H1 (cell line): Measurements from ENCODE around the gene TGM1. TPM values are rescaled to one million over a fixed set of nuclear protein-coding genes. Genes with fewer than 3 reads are reported as not detected.

ENCODE experiments used
- CTCF ChIA-PET: fragments of 300-600 bp; sonication (Branson Sonifier 250); formaldehyde crosslinking; loops from one replicate; lab custom pipeline; 2021; ENCODE audit not compliant: partially characterized antibody; lab: Charles Lee
- POLR2A ChIA-PET: fragments of 300-600 bp; sonication (Branson Sonifier 250); formaldehyde crosslinking; loops from one replicate; lab custom pipeline; 2021; ENCODE audit warnings: inconsistent platforms; ENCODE audit not compliant: partially characterized antibody; lab: Charles Lee
- DNase-seq, 2 experiments: peaks; one replicate each; pipeline versions ENCODE4 v3.0.0 to v3.0.0-alpha.2; 2010 to 2022; ENCODE audit warnings: low spot score in 2 of 2, low read depth in 1 of 2, mixed read lengths in 1 of 2
- FAIRE-seq: peaks from 2 replicates; lab custom pipeline; 2011; peaks lifted over from hg19 to GRCh38; lab: Jason Lieb, UNC
- H2AFZ ChIP-seq: 2 replicates; pipeline ENCODE4 v1.8.1; 2012; ENCODE audit warnings: low read length, inconsistent platforms
- H2AK5ac ChIP-seq: 2 replicates; pipeline ENCODE4 v1.6.1; 2013; ENCODE audit warnings: low read depth, low read length
- H2BK120ac ChIP-seq: replicated peaks from 2 replicates; pipeline ENCODE3; 2013; ENCODE audit warnings: low read depth, low read length, inconsistent platforms
- H2BK12ac ChIP-seq: 2 replicates; pipeline ENCODE4 v1.6.1; 2013; ENCODE audit warnings: low read depth, low read length
- H2BK15ac ChIP-seq: 2 replicates; pipeline ENCODE4 v1.6.1; 2013; ENCODE audit warnings: low read length
- H2BK20ac ChIP-seq: 2 replicates; pipeline ENCODE4 v1.6.1; 2013; ENCODE audit warnings: low read length
- H2BK5ac ChIP-seq: 2 replicates; pipeline ENCODE4 v1.6.1; 2013; ENCODE audit warnings: low read depth, low read length
- H3K14ac ChIP-seq: 2 replicates; pipeline ENCODE4 v1.6.1; 2013; ENCODE audit warnings: inconsistent platforms; ENCODE audit not compliant: insufficient read length
- H3K18ac ChIP-seq: 2 replicates; pipeline ENCODE4 v1.6.1; 2013; ENCODE audit warnings: low read length; ENCODE audit errors: extremely low read depth
- H3K23ac ChIP-seq: 2 replicates; pipeline ENCODE4 v1.6.1; 2013; ENCODE audit warnings: inconsistent platforms; ENCODE audit not compliant: insufficient read length
- H3K23me2 ChIP-seq: 2 replicates; pipeline ENCODE4 v1.6.1; 2013; ENCODE audit warnings: low read depth, low read length
- H3K27ac ChIP-seq: 2 replicates; pipeline ENCODE4 v1.6.1; 2011; ENCODE audit warnings: low read depth, low read length, inconsistent platforms
- H3K27me3 ChIP-seq, 4 experiments: replicated peaks in 1 of 4; 1 replicate in 1 of 4; 2 replicates in 3 of 4; pipeline versions ENCODE4 v1.6.1 to v1.8.1; 2011 to 2013; ENCODE audit warnings: low read length in 3 of 4, mild to moderate bottlenecking in 3 of 4, inconsistent platforms in 2 of 4, mixed read lengths in 2 of 4, moderate library complexity in 1 of 4; ENCODE audit not compliant: control insufficient read depth in 3 of 4, insufficient read depth in 3 of 4; ENCODE audit errors: extremely low read depth in 1 of 4
- H3K36me3 ChIP-seq, 4 experiments: 2 replicates each; pipeline versions ENCODE4 v1.6.1 to v1.8.1; 2011 to 2013; ENCODE audit warnings: mild to moderate bottlenecking in 4 of 4, low read length in 3 of 4, moderate library complexity in 2 of 4, control low read depth in 1 of 4, inconsistent platforms in 1 of 4; ENCODE audit not compliant: insufficient read depth in 4 of 4, control insufficient read depth in 2 of 4
- H3K4ac ChIP-seq: replicated peaks from 2 replicates; pipeline ENCODE3; 2013; ENCODE audit warnings: low read length, low read depth, mixed read lengths, inconsistent platforms; ENCODE audit not compliant: insufficient read length
- H3K4me1 ChIP-seq, 4 experiments: replicated peaks in 1 of 4; 1 replicate in 1 of 4; 2 replicates in 3 of 4; pipeline versions ENCODE4 v1.6.1 to v1.8.1; 2011 to 2013; ENCODE audit warnings: low read length in 3 of 4, inconsistent platforms in 2 of 4, mixed read lengths in 1 of 4; ENCODE audit not compliant: insufficient read depth in 4 of 4, control insufficient read depth in 3 of 4
- H3K4me2 ChIP-seq, 2 experiments: 2 replicates each; pipeline versions ENCODE4 v1.6.1 to v1.8.1; 2011 to 2013; ENCODE audit warnings: low read depth in 2 of 2, low read length in 2 of 2, control low read depth in 1 of 2, inconsistent platforms in 1 of 2, mild to moderate bottlenecking in 1 of 2; ENCODE audit not compliant: insufficient read depth in 1 of 2
- H3K4me3 ChIP-seq, 4 experiments: fragments of 200-600, 300-600 bp in 1 of 4; sonication (generic), shearing (Covaris generic), sonication (Bioruptor Twin) in 1 of 4; 2 replicates each; pipeline versions ENCODE4 v1.5.1 to v1.8.1; 2011 to 2016; ENCODE audit warnings: low read length in 4 of 4, low read depth in 3 of 4, control low read depth in 2 of 4, inconsistent platforms in 2 of 4, mild to moderate bottlenecking in 2 of 4, mixed read lengths in 1 of 4, moderate library complexity in 1 of 4; ENCODE audit not compliant: insufficient read depth in 2 of 4; ENCODE audit errors: extremely low read depth in 1 of 4
- H3K56ac ChIP-seq: replicated peaks from 2 replicates; pipeline ENCODE3; 2013; ENCODE audit warnings: low read depth, mild to moderate bottlenecking, mixed read lengths, low read length, inconsistent platforms; ENCODE audit not compliant: insufficient read length
- H3K79me1 ChIP-seq: 2 replicates; pipeline ENCODE4 v1.6.1; 2013; ENCODE audit warnings: low read depth, low read length, control low read depth
- H3K79me2 ChIP-seq, 2 experiments: 2 replicates each; pipeline versions ENCODE4 v1.6.1 to v1.8.1; 2012 to 2013; ENCODE audit warnings: low read length in 2 of 2, mild to moderate bottlenecking in 2 of 2, inconsistent platforms in 1 of 2; ENCODE audit not compliant: insufficient read depth in 2 of 2, control insufficient read depth in 1 of 2
- H3K9ac ChIP-seq, 4 experiments: replicated peaks in 1 of 4; 1 replicate in 1 of 4; 2 replicates in 3 of 4; pipeline versions ENCODE4 v1.6.1 to v1.8.1; 2011 to 2013; ENCODE audit warnings: low read depth in 3 of 4, low read length in 3 of 4, control low read depth in 2 of 4, mild to moderate bottlenecking in 2 of 4, moderate library complexity in 2 of 4, inconsistent platforms in 1 of 4; ENCODE audit errors: extremely low read depth in 1 of 4
- H3K9me3 ChIP-seq, 2 experiments: 2 replicates each; pipeline versions ENCODE4 v1.6.1 to v1.8.1; 2012 to 2013; ENCODE audit warnings: mild to moderate bottlenecking in 2 of 2, moderate library complexity in 2 of 2, control low read depth in 1 of 2, inconsistent platforms in 1 of 2, low read depth in 1 of 2, low read length in 1 of 2, mixed read lengths in 1 of 2; ENCODE audit not compliant: insufficient read depth in 2 of 2
- H4K20me1 ChIP-seq, 2 experiments: replicated peaks in 1 of 2; 2 replicates each; pipeline versions ENCODE3 to v1.8.1; 2011 to 2013; ENCODE audit warnings: inconsistent platforms in 2 of 2, low read length in 2 of 2, mild to moderate bottlenecking in 1 of 2; ENCODE audit not compliant: insufficient read depth in 2 of 2, control insufficient read depth in 1 of 2
- H4K5ac ChIP-seq: 2 replicates; pipeline ENCODE4 v1.6.1; 2013; ENCODE audit warnings: low read length, low read depth, mixed read lengths, inconsistent platforms; ENCODE audit not compliant: insufficient read length
- H4K8ac ChIP-seq: 2 replicates; pipeline ENCODE4 v1.8.0; 2013; ENCODE audit warnings: mild to moderate bottlenecking, moderate library complexity, low read length, inconsistent platforms; ENCODE audit not compliant: insufficient read depth; ENCODE audit errors: extremely low read depth
- H4K91ac ChIP-seq: replicated peaks from 2 replicates; pipeline ENCODE3; 2013; ENCODE audit warnings: low read length, mixed read lengths, inconsistent platforms; ENCODE audit not compliant: insufficient read length
- ASH2L ChIP-seq: fragments of 200-600, 300-600 bp; sonication (generic); IDR thresholded peaks from one replicate; pipeline ENCODE4 v1.7.1; 2017; ENCODE audit warnings: low read length
- RXRA ChIP-seq: IDR thresholded peaks from 2 replicates; pipeline ENCODE4 v1.6.1; 2011; ENCODE audit warnings: low read depth, mild to moderate bottlenecking, low read length, moderate library complexity; ENCODE audit not compliant: insufficient read depth
- TBP ChIP-seq: IDR thresholded peaks from 2 replicates; pipeline ENCODE4 v1.6.1; 2011; ENCODE audit warnings: low read depth, low read length, improper control_type of control experiment
- WGBS, 2 experiments: shearing (Covaris generic) in 1 of 2; methylation state at CpG; one replicate each; pipeline versions ENCODE4 v1.1.6 to v1.1.7; 2013 to 2015; ENCODE audit warnings: low lambda C conversion rate in 2 of 2, mixed read lengths in 2 of 2, inconsistent platforms in 1 of 2, low coverage in 1 of 2, missing lambda C conversion rate in 1 of 2; ENCODE audit not compliant: insufficient replicate concordance in 2 of 2, insufficient coverage in 1 of 2, insufficient read length in 1 of 2; ENCODE audit errors: extremely low coverage in 1 of 2, missing lambda C conversion rate in 1 of 2; 5-methylcytosine and 5-hydroxymethylcytosine counted together
- polyA plus RNA-seq, 7 experiments: library from polyadenylated mRNA; depleted of rRNA in 3 of 7; stranded (reverse) in 5 of 7; unstranded in 2 of 7; fragments of >200 nt in 5 of 7; fragments of 200-250 nt in 2 of 7; gene quantifications; 1 replicate in 5 of 7; 2 replicates in 1 of 7; 4 replicates in 1 of 7; pipeline versions ENCODE4 v1.2.1 to v1.2.3, GENCODE V29; 2011 to 2013; ENCODE audit warnings: missing spikeins in 2 of 7, mixed read lengths in 2 of 7
- total RNA-seq: library from RNA; stranded (reverse); fragmentation: NEBNext Ultra II Directional; extraction: Animal tissue kit (Norgen Biotek cat#: 25700); gene quantifications from 2 replicates; pipeline ENCODE4 v1.2.1, GENCODE V29; 2021

The TGM1 gene
- total and polyA plus RNA-seq, 2 of the 8 experiments (the other 6 are each of a cell fraction or from before 2014, with no cell fraction given), result 1.8 to 2.2 TPM

DNA sequence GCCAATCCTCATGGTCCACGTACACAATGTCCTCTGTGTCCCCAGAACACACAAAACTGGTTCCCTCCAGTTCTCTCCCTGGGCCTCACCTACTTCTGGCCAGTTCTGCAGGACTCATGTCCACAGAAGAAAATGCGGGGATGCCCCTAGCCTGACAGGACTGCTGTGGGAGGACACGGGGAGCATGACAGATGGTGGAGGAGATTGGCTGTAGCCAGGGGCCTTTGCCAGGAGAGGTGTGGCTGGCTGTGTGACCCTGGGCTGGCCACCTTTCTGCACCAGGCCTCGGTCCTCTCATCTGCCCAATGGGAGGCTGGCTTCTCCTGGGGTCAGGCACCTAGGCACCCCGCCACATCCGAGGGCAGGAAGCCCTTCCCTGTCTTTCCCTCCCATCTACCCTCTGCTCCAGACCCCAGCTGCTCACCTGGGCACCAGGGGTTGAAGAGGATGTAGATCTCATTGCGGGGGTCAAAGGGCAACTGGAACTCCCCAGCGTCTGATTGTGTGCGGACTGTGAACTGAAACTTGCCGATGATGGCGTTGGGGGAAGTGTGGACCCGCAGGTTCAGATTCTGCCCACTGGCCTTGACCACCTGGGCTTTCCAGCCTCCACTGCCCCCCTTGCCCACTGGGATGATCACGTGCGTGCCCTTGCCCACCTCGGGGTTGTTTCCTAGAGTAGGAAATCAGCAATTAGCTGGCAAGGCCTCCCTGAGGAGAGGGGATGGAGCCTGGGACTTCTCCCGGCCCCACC lies 2.8 kb downstream of the TGM1 start:
- Histone ChIP-seq H3K4ac (no peak overlapping the region), H3K36me3 (no peaks in the 10 kb centered on the region), H3K4me2 (no peak overlapping the region), H3K9ac (no peak overlapping the region), H3K14ac (no peak overlapping the region), H3K27ac (no peak overlapping the region), H2BK5ac (no peak overlapping the region; the same call in 1 of the 2 replicates), H2BK12ac (no peak overlapping the region), H3K23ac (no peak overlapping the region), H3K56ac (no peak overlapping the region), H2BK15ac (no peak overlapping the region), H3K79me2 (no peaks in the 10 kb centered on the region), H3K79me1 (no peaks in the 10 kb centered on the region), H4K8ac (no peak overlapping the region), H3K18ac (no peak overlapping the region), H4K20me1 (peaks cover 0 to 2% of the 10 kb centered on the region in 2 experiments), H2AFZ (no peak overlapping the region), H4K91ac (no peak overlapping the region), H3K9me3 (no peaks in the 10 kb centered on the region), H3K4me3 (no peak overlapping the region), H2BK20ac (no peak overlapping the region), H4K5ac (no peak overlapping the region), H2AK5ac (no peak overlapping the region), H3K27me3 (no peaks in the 10 kb centered on the region; a peak in 1 of 7 replicates), H3K23me2 (no peaks in the 10 kb centered on the region), H2BK120ac (no peak overlapping the region), H3K4me1 (peaks cover 0 to 2% (median 0%) of the 10 kb centered on the region in 4 experiments; a peak in 1 of 7 replicates)
- POLR2A ChIA-PET, result interaction anchor here (1.6 to 3.9 kb wide), 2 partner anchors 10 to 14 kb away, joined by 6 to 14 read pairs; no protein-coding TSS in a partner anchor
- WGBS, 2 experiments, result 88% methylated on average over 16 of the region's 16 CpGs; no CpG with 5 or more reads in 1 of the 2 experiments
- FAIRE-seq (no peak), DNase-seq (no peak)
- CTCF ChIA-PET, result interaction anchor here (0.9 to 3.6 kb wide), 3 partner anchors 17 to 48 kb away, joined by 6 to 13 read pairs (median 12); partner anchors contain the start of genes CIDEB and TINF2
- no peak for TF ChIP-seq RXRA
- TF ChIP-seq ASH2L, result no peak
- TF ChIP-seq TBP, result no peak
